Left kidney (tissue), 2 donors: ENCODE measurements around the gene GABPA. TPM values are rescaled to one million over a fixed set of nuclear protein-coding genes. Genes with fewer than 3 reads are reported as not detected.
"Not testable (repeated sequence)": the region's sequence is repeated elsewhere in the genome, so short reads cannot be mapped to it uniquely, and the experiment has no call there.

ENCODE experiments used
- DNase-seq: peaks from one replicate; pipeline ENCODE4 v3.0.0-alpha.2; 2013
- polyA plus RNA-seq: library from polyadenylated mRNA; unstranded; fragments of 120-200 nt; gene quantifications from one replicate; pipeline ENCODE4 v1.2.1, GENCODE V29; 2013; ENCODE audit not compliant: insufficient read length

Gene GABPA
- polyA plus RNA-seq, 1 donor: 51.0 TPM

GRCh38 chr21:25735646-25736597 lies 1.1 kb downstream of the GABPA start:
- peak; percentile 92 for DNase-seq

- DNase-seq: no peak
Measured at GRCh38 chr21:25737421-25737820, 2.6 kb downstream of the GABPA start.

GRCh38 chr21:25742900-25743299 lies 8.1 kb downstream of the GABPA start:
- no peak for DNase-seq

GRCh38 chr21:25744854-25745253 lies 10.1 kb downstream of the GABPA start:
- DNase-seq: no peak

GRCh38 chr21:25750085-25750484 lies 15.3 kb downstream of the GABPA start:
- no peak for DNase-seq

GRCh38 chr21:25752416-25752815 lies 17.6 kb downstream of the GABPA start:
- DNase-seq: no peak

- DNase-seq: no peak
Measured at GRCh38 chr21:25756190-25756932, 21.6 kb downstream of the GABPA start.

GRCh38 chr21:25757531-25757930 lies 22.8 kb downstream of the GABPA start:
- no peak for DNase-seq

GRCh38 chr21:25759573-25759972 lies 24.8 kb downstream of the GABPA start:
- DNase-seq: no peak

GRCh38 chr21:25760061-25760460 lies 25.3 kb downstream of the GABPA start:
- no peak for DNase-seq

GRCh38 chr21:25760677-25761076 lies 25.9 kb downstream of the GABPA start:
- DNase-seq: no peak

GRCh38 chr21:25764065-25764464 lies 29.3 kb downstream of the GABPA start:
- DNase-seq: no peak

GRCh38 chr21:25767921-25768320 lies 33.1 kb downstream of the GABPA start:
- DNase-seq: no peak

GRCh38 chr21:25772686-25773085 lies 37.9 kb downstream of the GABPA start:
- DNase-seq: no peak

GRCh38 chr21:25776440-25776839 lies 41.7 kb downstream of the GABPA start:
- no peak for DNase-seq

- DNase-seq: not testable (repeated sequence)
Measured at GRCh38 chr21:25778126-25778875, 43.5 kb downstream of the GABPA start.

GRCh38 chr21:25788677-25789076 lies 53.9 kb downstream of the GABPA start:
- DNase-seq: no peak

GRCh38 chr21:25790122-25790877 lies 55.5 kb downstream of the GABPA start:
- peak; percentile 68 for DNase-seq

GRCh38 chr21:25790878-25791204 lies 56.1 kb downstream of the GABPA start:
- DNase-seq: no peak

GRCh38 chr21:25791319-25791718 lies 56.5 kb downstream of the GABPA start:
- DNase-seq: no peak

GRCh38 chr21:25801217-25802014 lies 66.6 kb downstream of the GABPA start:
- peak; percentile 68 for DNase-seq
